A172 (cell line): ENCODE measurements around the gene SIPA1L3. TPM values are rescaled to one million over a fixed set of nuclear protein-coding genes. Genes with fewer than 3 reads are reported as not detected.
"Not testable (repeated sequence)": the region's sequence is repeated elsewhere in the genome, so short reads cannot be mapped to it uniquely, and the experiment has no call there.

ENCODE experiments used
- DNase-seq: peaks from one replicate; pipeline ENCODE4 v3.0.0-alpha.2; 2015; ENCODE audit warnings: low spot score
- total RNA-seq: library from RNA; depleted of rRNA; stranded (reverse); fragments of >200 nt; shearing (Covaris generic); gene quantifications from 2 replicates; pipeline ENCODE4 v1.2.3, GENCODE V29; 2014

SIPA1L3 gene
- total RNA-seq, 1 experiment from 2014 or later, result 42.2 TPM

- DNase-seq, result no peak
These were observed 7.9 kb downstream of the SIPA1L3 start for GRCh38 chr19:37914908-37915307.

GRCh38 chr19:37920591-37921450 lies 13.8 kb downstream of the SIPA1L3 start:
- no peak for DNase-seq

DNA sequence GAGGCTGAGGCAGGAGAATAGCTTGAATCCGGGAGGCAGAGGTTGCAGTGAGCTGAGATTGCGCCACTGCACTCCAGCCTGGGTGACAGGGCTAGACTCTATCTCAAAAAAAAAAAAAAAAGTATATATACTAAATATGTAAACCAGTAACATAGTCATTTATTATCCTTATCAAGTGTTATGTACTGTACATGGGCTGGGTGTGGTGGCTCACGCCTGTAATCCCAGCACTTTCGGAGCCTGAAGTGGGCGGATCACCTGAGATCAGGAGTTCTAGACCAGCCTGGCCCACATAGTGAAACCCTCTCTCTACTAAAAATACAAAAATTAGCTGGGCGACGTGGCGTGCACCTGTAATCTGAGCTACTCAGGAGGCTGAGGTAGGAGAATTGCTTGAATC lies 17.6 kb downstream of the SIPA1L3 start:
- not testable (repeated sequence) for DNase-seq

- DNase-seq, result no peak
These were observed 18.2 kb downstream of the SIPA1L3 start for GRCh38 chr19:37925212-37925611.

GRCh38 chr19:37926255-37926654 lies 19.2 kb downstream of the SIPA1L3 start:
- no peak for DNase-seq

DNA sequence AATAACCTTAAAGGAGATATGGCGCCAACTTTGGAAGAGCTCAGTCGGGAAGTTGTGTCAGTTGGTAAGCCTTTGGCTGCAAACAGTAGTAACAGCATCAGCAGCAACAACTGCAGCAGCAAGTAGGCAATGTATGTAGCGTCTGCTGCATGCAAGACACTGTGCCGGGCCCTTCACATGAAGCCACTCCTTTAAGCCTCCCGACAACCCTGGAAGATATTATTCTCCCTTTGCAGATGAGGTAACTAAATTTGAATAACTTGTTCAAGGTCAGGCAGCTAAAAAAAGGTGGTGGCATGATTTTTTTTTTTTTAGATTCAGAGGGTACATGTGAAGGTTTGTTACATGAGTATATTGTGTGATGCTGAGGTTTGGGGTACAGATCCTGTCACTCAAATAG lies 19.7 kb downstream of the SIPA1L3 start:
- no peak for DNase-seq

DNA sequence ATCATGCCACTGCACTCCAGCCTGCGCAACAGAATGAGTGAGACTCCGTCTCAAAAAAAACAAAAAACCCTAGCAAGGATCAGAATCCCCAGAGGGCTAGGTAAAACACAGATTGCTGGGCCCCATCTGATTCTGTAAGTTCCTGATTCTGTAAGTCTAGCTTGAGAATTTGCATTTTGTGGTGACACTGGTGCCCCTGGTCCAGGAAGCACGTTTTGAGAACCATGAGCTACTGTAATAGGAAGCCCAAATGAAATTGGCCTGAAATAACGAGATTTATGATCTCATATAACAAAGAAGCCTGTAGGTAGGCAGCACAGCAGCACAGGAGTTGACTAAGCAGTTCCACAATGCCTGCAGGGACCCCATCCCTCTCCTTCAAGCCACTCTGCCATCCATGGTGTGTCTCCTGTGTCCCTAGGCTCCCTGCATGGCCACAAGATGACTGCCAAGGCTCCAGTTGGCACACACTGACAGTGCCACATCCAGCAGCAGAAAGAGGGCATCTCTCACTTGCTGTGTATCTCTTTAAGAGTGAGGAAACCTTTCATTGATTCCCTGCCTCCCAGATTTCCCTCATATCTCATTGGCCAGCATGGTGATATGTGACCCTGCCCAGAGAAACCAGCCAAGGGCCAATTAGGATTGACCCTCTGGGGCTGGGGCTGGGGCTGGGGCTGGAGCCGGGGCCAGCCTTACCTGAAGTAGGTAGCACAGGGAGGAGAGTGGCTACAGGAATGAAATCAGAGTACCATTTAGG lies 21.7 kb downstream of the SIPA1L3 start:
- DNase-seq, result no peak

- no peak for DNase-seq
These were observed 22.4 kb downstream of the SIPA1L3 start for GRCh38 chr19:37929355-37929923.

- no peak for DNase-seq
These were observed 23.4 kb downstream of the SIPA1L3 start for GRCh38 chr19:37930416-37930815.

DNA sequence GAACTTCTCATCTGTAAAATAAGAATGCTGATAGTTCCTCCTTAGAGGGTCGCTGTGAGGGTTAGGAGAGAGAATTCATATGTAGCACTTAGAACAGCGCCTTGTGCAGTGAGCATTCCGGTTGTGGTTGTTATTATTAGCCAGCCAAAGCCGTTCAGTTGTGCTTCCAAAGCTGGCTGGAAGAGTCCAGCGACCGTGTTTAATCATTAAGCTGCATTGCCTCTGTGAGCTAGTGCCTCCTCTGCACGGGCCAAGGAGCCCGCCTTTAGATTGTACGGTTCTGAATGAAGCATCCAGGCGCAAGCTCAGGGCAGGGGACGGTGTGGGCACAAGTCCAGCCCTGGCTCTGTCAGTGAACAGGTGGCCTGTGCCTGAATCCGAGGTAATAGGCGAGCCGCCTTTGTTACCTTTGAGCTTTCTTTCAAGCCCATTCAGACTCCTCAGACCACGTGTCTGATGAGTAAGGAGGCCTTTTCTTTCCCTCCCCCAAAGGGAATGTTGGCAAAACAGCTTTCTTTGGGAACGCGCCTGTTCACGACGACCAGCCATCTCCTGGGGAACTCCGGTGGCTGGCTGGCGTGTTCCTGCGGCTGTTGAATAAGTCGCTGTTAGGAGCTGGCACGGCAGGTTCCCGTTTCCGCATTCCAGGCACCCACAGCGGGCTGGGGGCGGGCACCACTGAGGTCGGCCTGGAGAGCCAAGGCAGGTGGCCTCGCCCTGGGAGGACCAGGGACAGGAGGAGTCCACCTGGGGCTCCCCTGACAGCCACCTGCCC lies 25.1 kb downstream of the SIPA1L3 start:
- peak; percentile 95 for DNase-seq

- peak; percentile 87 for DNase-seq
These were observed 26.3 kb downstream of the SIPA1L3 start for GRCh38 chr19:37932985-37933936.

- DNase-seq, result peak; percentile 81
These were observed 26.9 kb downstream of the SIPA1L3 start for GRCh38 chr19:37933937-37934358.

GRCh38 chr19:37935341-37935740 lies 28.3 kb downstream of the SIPA1L3 start:
- no peak for DNase-seq

DNA sequence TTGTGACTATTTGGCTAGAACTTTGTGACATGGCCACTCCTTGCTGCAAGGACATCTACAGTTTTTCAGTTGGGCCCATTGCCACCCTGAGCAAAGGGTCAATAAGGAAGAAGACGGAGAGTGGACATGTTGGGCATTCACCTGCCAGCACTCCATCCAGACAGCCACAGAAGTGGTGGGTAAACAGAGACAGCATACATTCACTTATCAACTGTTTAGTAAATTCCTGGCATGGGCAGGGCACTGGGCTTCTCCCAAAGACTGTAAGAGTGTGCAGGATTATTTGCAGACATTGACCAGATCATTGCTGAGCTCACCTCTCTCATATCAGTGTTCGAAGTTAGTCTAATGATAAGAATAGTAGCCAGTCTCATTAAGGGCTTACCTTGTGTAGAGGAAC lies 29.2 kb downstream of the SIPA1L3 start:
- no peak for DNase-seq

DNA sequence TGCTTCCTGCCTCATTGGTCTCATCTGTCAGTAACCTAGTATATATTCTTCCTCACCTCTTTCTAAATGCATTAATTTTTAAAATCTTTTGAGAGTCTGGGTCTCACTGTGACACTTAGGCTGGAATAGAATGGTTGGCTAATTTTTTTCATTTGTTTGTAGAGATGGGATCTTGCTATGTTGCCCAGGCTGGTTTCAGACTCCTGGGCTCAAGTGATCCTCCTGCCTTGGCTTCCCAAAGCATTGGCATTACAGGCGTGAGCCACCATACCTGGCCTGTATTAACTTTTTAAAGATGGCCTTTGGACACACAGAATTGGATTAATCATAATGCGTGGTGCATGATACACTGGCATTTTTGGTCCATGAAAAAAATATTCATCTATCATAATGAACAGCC lies 29.9 kb downstream of the SIPA1L3 start:
- DNase-seq, result no peak

GRCh38 chr19:37938353-37938752 lies 31.3 kb downstream of the SIPA1L3 start:
- no peak for DNase-seq

DNA sequence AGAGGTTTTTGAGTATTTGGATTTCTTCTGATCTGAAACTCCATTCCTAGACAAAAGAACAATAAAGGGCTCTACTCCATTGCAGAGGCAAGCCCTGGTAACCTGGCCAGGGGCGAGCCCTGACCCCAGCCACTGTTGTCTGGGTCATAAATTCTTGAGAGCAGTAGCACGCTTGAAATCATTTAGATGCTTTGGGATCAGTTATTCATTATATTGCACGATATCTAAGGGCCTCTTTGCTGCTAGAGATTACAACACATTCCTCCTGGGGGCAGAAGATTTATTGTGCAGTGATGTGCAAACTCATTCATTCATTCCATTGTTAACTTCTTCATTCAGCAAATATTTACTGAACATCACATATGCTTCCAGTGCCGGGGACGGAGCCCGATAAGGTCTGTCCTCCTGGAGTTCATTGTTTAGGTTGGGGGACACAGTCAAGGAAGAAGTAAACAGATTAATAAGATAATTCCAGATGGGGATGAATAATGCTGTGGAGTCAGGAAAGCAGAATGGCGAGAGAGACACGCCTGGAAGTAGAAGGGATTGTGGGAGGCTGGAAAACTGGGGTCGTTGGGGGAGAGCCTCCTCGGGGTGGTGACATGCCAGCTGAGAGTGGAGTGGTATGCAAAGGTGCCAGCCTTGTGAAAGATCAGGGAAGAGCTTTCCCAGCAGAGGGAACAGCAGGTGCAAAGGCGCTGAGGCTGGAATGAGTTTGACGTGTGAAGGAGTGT lies 34.9 kb downstream of the SIPA1L3 start:
- no peak for DNase-seq

GRCh38 chr19:37942516-37942902 lies 35.5 kb downstream of the SIPA1L3 start:
- DNase-seq, result no peak

DNA sequence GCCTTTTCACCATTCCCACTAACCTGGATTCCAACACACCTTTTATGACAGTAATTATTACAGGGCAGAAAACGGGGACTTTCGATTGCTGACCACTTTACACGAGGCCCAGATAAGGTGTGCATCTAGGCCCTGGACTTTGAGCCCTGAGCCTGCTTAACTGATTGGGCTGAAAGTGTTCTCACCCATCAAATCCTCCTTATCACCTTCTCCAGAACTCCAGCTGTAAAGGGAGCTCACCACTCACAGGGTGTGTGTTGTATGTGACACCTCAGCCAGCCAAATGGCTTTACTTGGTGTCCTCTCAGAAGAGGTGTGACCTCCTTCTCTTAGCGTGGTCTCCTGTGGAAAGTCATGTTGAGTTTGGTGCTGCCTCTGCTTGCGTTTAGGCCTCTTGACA lies 36.5 kb downstream of the SIPA1L3 start:
- no peak for DNase-seq

- no peak for DNase-seq
These were observed 39.1 kb downstream of the SIPA1L3 start for GRCh38 chr19:37946132-37946531.
